Fibroblast of the conjunctiva (primary cell): Measurements from ENCODE around the gene INKA2.

Source experiments
- DNase-seq: peaks from one replicate; pipeline ENCODE4 v3.0.0-alpha.2; 2010; ENCODE audit warnings: low read depth

INKA2 gene

GRCh38 chr1:111739194-111739924, at the start of gene INKA2:
TSS of gene INKA2 (minus strand) at chr1:111739395. CDS start at chr1:111739242, 153 bp downstream.
- no peak for DNase-seq

- DNase-seq = no peak
These were observed 47.5 kb upstream of the INKA2 start for GRCh38 chr1:111786669-111787207.

GRCh38 chr1:111784273-111784901, 45.2 kb upstream of the INKA2 start:
- DNase-seq = no peak

GRCh38 chr1:111779546-111779945, 40.4 kb upstream of the INKA2 start:
- DNase-seq = no peak

GRCh38 chr1:111778541-111779051, 39.4 kb upstream of the INKA2 start:
- DNase-seq = no peak

GRCh38 chr1:111778066-111778465, 38.9 kb upstream of the INKA2 start:
- no peak for DNase-seq

DNA sequence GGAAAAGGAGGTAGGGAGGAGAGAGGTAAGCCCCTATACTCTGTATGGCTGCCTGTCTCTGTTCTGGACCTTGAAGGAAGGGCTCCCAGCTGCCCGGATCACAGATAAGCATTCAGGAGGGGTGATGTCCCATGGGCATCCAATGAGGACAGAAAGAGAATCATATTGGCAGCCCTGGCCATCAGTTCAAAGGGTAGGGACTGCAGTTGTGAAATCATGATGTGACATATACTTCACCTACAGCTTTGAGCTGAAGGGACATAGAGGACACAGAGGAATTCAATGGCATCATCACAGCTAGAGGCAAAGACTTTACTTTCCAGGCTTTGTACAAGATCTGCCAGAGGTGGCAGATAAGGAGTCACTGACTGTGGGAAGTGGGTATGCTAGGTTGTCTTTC, 38.1 kb upstream of the INKA2 start:
- DNase-seq = no peak

- no peak for DNase-seq
These were observed 37.7 kb upstream of the INKA2 start for GRCh38 chr1:111776861-111777260.

- no peak for DNase-seq
These were observed 37.2 kb upstream of the INKA2 start for GRCh38 chr1:111776391-111776790.

DNA sequence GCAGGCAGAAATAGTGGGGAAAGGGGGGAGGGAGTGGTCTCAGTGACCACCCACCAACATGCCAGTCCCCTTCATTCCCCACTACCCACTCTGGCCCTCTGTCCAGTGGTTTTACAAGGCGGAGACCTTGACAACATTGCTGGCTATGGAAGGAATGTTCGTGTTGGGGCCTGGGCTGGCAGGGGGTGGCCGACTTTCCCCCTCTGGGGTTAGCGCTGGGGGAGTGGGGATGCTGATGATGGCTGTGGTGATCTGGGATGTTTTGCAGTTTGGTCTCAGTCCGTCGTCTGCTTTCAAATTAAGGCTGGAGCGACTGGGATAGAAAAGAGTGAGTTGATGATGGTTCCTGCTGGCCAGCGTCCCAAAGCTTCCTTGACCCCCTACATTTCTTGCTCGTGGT, 36.8 kb upstream of the INKA2 start:
- no peak for DNase-seq

- no peak for DNase-seq
These were observed 31.7 kb upstream of the INKA2 start for GRCh38 chr1:111770916-111771315.

DNA sequence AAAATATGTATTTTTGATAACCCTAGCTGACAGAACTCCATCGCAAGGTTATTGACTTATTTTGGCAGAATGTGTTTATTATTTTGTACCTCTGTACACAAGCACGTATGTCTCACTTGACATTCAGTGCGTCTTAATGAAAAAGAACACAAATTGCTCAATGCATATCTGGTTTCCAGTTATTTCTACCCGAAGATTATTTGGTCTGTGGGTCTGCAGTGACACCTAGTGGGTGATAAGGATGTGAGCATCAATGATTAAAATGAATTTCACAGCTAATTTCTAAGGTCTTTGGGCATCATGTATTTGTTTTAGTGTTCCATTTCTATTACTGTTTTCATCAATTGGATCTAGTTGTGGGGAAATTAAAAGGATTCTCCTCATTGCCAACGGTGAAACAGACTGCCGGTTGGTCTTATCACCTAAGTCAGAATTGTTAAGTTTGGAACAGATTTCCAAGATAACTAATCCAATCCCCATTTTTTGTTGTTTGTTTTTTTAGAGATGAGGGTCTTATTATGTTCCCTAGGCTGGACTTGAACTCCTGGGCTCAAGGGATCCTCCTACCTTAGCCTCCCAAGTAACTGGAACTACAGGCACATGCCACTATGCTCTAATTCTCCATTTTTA, 30.4 kb upstream of the INKA2 start:
- peak; percentile 64 for DNase-seq

GRCh38 chr1:111768625-111769024, 29.4 kb upstream of the INKA2 start:
- DNase-seq = no peak

- no peak for DNase-seq
These were observed 28.8 kb upstream of the INKA2 start for GRCh38 chr1:111768023-111768422.

DNA sequence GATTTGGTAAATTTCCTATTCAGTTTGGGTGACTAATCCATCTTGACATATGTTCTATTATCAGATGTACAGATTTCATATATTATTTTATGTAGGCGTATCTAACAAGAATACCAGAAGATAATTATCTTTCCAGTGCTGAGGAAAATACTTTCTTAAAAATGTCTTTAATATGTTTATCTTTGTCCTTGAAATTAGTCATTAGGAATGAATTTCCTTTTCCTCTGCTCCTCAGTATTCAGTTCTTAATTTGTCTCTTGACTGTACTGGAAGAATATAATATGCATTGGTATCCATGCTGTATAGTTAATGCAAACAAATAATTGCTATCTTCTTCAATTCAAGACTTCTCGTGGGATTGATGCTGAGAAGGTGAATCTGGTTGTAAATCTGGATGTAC, 23.1 kb upstream of the INKA2 start:
- no peak for DNase-seq

DNA sequence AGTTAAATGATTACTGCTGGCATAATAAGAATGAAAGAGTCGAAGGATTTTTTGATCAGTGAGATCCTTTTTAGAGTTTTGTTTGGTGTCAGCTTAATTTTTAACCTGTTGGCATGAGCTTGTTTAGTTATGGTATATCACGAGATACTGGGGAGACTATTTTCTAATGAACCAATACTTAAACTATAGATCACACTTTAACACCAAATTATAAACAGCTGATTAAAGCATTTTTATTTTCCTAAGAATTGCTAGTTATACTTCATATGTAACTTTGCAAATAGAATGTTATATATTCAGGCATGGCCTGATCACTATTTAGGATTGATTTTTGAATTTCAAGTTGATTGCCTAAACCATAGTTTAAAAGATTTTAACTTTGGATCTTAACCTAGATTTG, 22.5 kb upstream of the INKA2 start:
- no peak for DNase-seq

- DNase-seq = no peak
These were observed 19.2 kb upstream of the INKA2 start for GRCh38 chr1:111758373-111758772.

GRCh38 chr1:111756124-111756513, 16.9 kb upstream of the INKA2 start:
- no peak for DNase-seq

- peak; percentile 97 for DNase-seq
These were observed 16.3 kb upstream of the INKA2 start, which contains the start of gene DDX20 for GRCh38 chr1:111755331-111756123. TSS of gene DDX20 (plus strand) at chr1:111755901. CDS start at chr1:111755925, 24 bp downstream.

GRCh38 chr1:111754984-111755330, 15.8 kb upstream of the INKA2 start:
- DNase-seq = no peak

GRCh38 chr1:111751906-111752575, 12.8 kb upstream of the INKA2 start:
- DNase-seq = no peak
